Testis (tissue), 3 donors: ENCODE data around the gene PCID2. TPM values are rescaled to one million over a fixed set of nuclear protein-coding genes. Genes with fewer than 3 reads are reported as not detected.

Source experiments
- DNase-seq: peaks from one replicate; pipeline ENCODE4 v3.0.0-alpha.2; 2019
- H3K27ac ChIP-seq, 2 donors: fragments of 200-600 bp; sonication (generic); one replicate each; pipeline ENCODE4 v1.5.1; 2019
- H3K27me3 ChIP-seq: fragments of 200-600 bp; sonication (generic); one replicate; pipeline ENCODE4 v1.5.1; 2019
- H3K36me3 ChIP-seq: fragments of 200-600 bp; sonication (generic); one replicate; pipeline ENCODE4 v1.5.1; 2017; ENCODE audit warnings: low read depth; ENCODE audit errors: missing control alignments
- H3K4me1 ChIP-seq: fragments of 200-600 bp; sonication (generic); one replicate; pipeline ENCODE4 v1.5.1; 2019
- H3K4me3 ChIP-seq, 2 donors: fragments of 200-600 bp; sonication (generic); one replicate each; pipeline ENCODE4 v1.5.1; 2017 to 2019
- H3K9me3 ChIP-seq: fragments of 200-600 bp; sonication (generic); one replicate; pipeline ENCODE4 v1.5.1; 2017
- POLR2A ChIP-seq: fragments of 450-650 bp; IDR thresholded peaks from one replicate; pipeline ENCODE4 v1.6.1; 2017; ENCODE audit warnings: antibody characterized with exemption, mild to moderate bottlenecking, moderate library complexity
- WGBS, 2 donors: methylation state at CpG; one replicate each; pipeline ENCODE4 v1.1.5; 2018; 5-methylcytosine and 5-hydroxymethylcytosine counted together
- intact Hi-C: fragments of 100-400 bp; cut with DNase I; formaldehyde crosslinking; loops from one replicate; pipeline ENCODE4 v1.15.1; 2023; ENCODE audit warnings: low total_unique reads
- polyA plus RNA-seq: library from polyadenylated mRNA; stranded (reverse); fragments of 350-450 nt; fragmentation: Illumina TruSeq; extraction: RNeasy Lipid Tissue Mini Kit (QIAGEN cat#74804); gene quantifications from one replicate; pipeline ENCODE4 v1.2.3, GENCODE V29; 2014; ENCODE audit warnings: low read depth, low replicate concordance; ENCODE audit not compliant: insufficient read depth
- total RNA-seq, 2 donors: library from RNA; depleted of rRNA; stranded (reverse); fragments of >200 nt; gene quantifications; one replicate each; pipeline ENCODE4 v1.2.3, GENCODE V29; 2016
- TF ChIP-seq, protein P1 (sequence below), 3 experiments: fragments of 450-650 bp in 2 of 3; fragments of 200-600 bp in 1 of 3; sonication (generic) in 1 of 3; IDR thresholded peaks; one replicate each; pipeline ENCODE4 v1.5.1; 2016 to 2019; ENCODE audit warnings: antibody characterized with exemption in 3 of 3, mild to moderate bottlenecking in 2 of 3, moderate library complexity in 1 of 3

Gene PCID2
- total and polyA plus RNA-seq, 3 donors from 2014 or later, result 72.2 to 130 (median 73.4) TPM

DNA sequence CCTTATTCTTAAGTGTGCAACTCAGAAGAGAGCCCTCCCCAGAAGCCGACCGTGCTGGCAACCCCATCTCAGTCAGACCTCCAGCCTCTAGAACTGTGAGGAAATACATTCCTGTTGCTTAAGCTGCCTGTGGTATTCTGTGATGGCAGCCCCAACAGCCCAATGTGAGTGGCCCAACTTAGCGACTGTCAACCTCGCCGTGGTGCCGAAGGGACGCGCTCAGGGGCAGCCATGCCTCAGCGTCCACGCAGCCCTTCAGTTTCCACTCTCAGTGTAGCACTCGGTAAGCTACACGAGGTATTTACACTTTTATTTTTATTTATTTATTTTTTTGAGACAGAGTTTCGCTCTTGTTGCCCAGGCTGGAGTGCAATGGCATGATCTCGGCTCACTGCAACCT lies 31.6 kb downstream of the PCID2 start:
- no peak overlapping the region for H3K27ac ChIP-seq
- TF ChIP-seq POLR2A, result no peak
- TF ChIP-seq, protein P1, sequence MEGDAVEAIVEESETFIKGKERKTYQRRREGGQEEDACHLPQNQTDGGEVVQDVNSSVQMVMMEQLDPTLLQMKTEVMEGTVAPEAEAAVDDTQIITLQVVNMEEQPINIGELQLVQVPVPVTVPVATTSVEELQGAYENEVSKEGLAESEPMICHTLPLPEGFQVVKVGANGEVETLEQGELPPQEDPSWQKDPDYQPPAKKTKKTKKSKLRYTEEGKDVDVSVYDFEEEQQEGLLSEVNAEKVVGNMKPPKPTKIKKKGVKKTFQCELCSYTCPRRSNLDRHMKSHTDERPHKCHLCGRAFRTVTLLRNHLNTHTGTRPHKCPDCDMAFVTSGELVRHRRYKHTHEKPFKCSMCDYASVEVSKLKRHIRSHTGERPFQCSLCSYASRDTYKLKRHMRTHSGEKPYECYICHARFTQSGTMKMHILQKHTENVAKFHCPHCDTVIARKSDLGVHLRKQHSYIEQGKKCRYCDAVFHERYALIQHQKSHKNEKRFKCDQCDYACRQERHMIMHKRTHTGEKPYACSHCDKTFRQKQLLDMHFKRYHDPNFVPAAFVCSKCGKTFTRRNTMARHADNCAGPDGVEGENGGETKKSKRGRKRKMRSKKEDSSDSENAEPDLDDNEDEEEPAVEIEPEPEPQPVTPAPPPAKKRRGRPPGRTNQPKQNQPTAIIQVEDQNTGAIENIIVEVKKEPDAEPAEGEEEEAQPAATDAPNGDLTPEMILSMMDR (IDR thresholded peaks at IDR 0.05), result no peak
- peaks cover 3% of the 10 kb centered on the region for H3K4me1 ChIP-seq
- H3K4me3 ChIP-seq, result no peak overlapping the region
- H3K36me3 ChIP-seq, result no peaks in the 10 kb centered on the region
- 97% methylated on average over 14 of the region's 14 CpGs for WGBS, 2 donors
- DNase-seq, result no peak
- H3K27me3 ChIP-seq, result no peaks in the 10 kb centered on the region
- intact Hi-C loops, result no loop called here
- no peaks in the 10 kb centered on the region for H3K9me3 ChIP-seq

GRCh38 chr13:113176280-113176679 lies 32.2 kb downstream of the PCID2 start:
- Histone ChIP-seq H3K27ac (no peak overlapping the region), H3K4me3 (no peak overlapping the region), H3K36me3 (no peaks in the 10 kb centered on the region), H3K9me3 (no peaks in the 10 kb centered on the region), H3K4me1 (peaks cover 3% of the 10 kb centered on the region), H3K27me3 (no peaks in the 10 kb centered on the region)
- no peak for DNase-seq
- intact Hi-C loops, result no loop called here
- 77 to 91% methylated on average over 4 to 5 of the region's 5 CpGs for WGBS, 2 donors
- no peak for TF ChIP-seq POLR2A
- TF ChIP-seq, protein P1 (IDR thresholded peaks at IDR 0.05), result no peak

GRCh38 chr13:113172419-113172926 lies 36.0 kb downstream of the PCID2 start:
- Histone ChIP-seq H3K27ac (no peak overlapping the region), H3K36me3 (no peaks in the 10 kb centered on the region), H3K27me3 (no peaks in the 10 kb centered on the region), H3K4me3 (no peak overlapping the region), H3K9me3 (no peaks in the 10 kb centered on the region), H3K4me1 (no peaks in the 10 kb centered on the region)
- intact Hi-C loops, result no loop called here
- no peak for TF ChIP-seq POLR2A
- TF ChIP-seq, protein P1 (IDR thresholded peaks at IDR 0.05), result no peak
- DNase-seq, result no peak
- WGBS, 2 donors, result 93 to 95% methylated on average over 10 to 13 of the region's 13 CpGs

GRCh38 chr13:113171250-113172125 lies 37.0 kb downstream of the PCID2 start:
- WGBS, 2 donors, result 92 to 94% methylated on average over 27 to 34 of the region's 34 CpGs
- no peaks in the 10 kb centered on the region for H3K4me1 ChIP-seq
- H3K9me3 ChIP-seq, result no peaks in the 10 kb centered on the region
- H3K4me3 ChIP-seq, result no peak overlapping the region
- no peaks in the 10 kb centered on the region for H3K27me3 ChIP-seq
- TF ChIP-seq, protein P1 (IDR thresholded peaks at IDR 0.05), result no peak
- TF ChIP-seq POLR2A, result no peak
- H3K27ac ChIP-seq, result no peak overlapping the region
- intact Hi-C loops, result no loop called here
- no peaks in the 10 kb centered on the region for H3K36me3 ChIP-seq
- no peak for DNase-seq
